HepG2 (cell line): Measurements from ENCODE around the gene PRPSAP1. TPM values are rescaled to one million over a fixed set of nuclear protein-coding genes. Genes with fewer than 3 reads are reported as not detected.

Source experiments
- ATF2 ChIP-seq: sonication (generic); formaldehyde crosslinking; IDR thresholded peaks from 2 replicates; pipeline ENCODE4 v1.4.0; 2020; ENCODE audit warnings: missing genetic modification reagents
- CAMTA2 ChIP-seq: sonication (generic); formaldehyde crosslinking; IDR thresholded peaks from 2 replicates; pipeline ENCODE4 v1.4.0; 2020; ENCODE audit warnings: mild to moderate bottlenecking, missing genetic modification reagents, borderline replicate concordance
- CHD4 ChIP-seq: fragments of 200-600 bp; sonication (generic); IDR thresholded peaks from 2 replicates; pipeline ENCODE4 v1.7.0; 2017; ENCODE audit warnings: mild to moderate bottlenecking, low read length, borderline replicate concordance
- FOXA3 ChIP-seq: IDR thresholded peaks from 2 replicates; pipeline ENCODE4 v1.6.1; 2016; ENCODE audit warnings: missing genetic modification reagents, missing compliant biosample characterization
- IKZF4 ChIP-seq: sonication (generic); formaldehyde crosslinking; IDR thresholded peaks from 2 replicates; pipeline ENCODE4 v1.5.1; 2020; ENCODE audit warnings: borderline replicate concordance, mild to moderate bottlenecking, low read depth, missing genetic modification reagents; ENCODE audit errors: not compliant biosample characterization
- RBAK ChIP-seq: sonication (generic); formaldehyde crosslinking; IDR thresholded peaks from 2 replicates; pipeline ENCODE4 v1.5.1; 2020; ENCODE audit warnings: mild to moderate bottlenecking, missing genetic modification reagents
- RXRB ChIP-seq: IDR thresholded peaks from 2 replicates; pipeline ENCODE4 v1.6.1; 2016; ENCODE audit warnings: borderline replicate concordance, missing genetic modification reagents, missing compliant biosample characterization
- ZBTB40 ChIP-seq, 2 experiments: fragments of 450-650 bp in 1 of 2; sonication (generic) in 1 of 2; formaldehyde crosslinking in 1 of 2; IDR thresholded peaks; 2 replicates each; pipeline versions ENCODE4 v1.6.1 to v1.8.0; 2016 to 2022; ENCODE audit warnings: antibody characterized with exemption in 1 of 2, mild to moderate bottlenecking in 1 of 2, missing genetic modification reagents in 1 of 2
- ZFP36 ChIP-seq: fragments of 150-350 bp; IDR thresholded peaks from 2 replicates; pipeline ENCODE4 v1.6.1; 2018; ENCODE audit warnings: borderline replicate concordance, low read length, low read depth; ENCODE audit not compliant: partially characterized antibody
- ZMAT3 ChIP-seq: sonication (generic); formaldehyde crosslinking; conservative IDR thresholded peaks from 2 replicates; pipeline ENCODE4 v1.7.0; 2021; ENCODE audit warnings: missing genetic modification reagents
- ZNF136 ChIP-seq: sonication (generic); formaldehyde crosslinking; IDR thresholded peaks from 2 replicates; pipeline ENCODE4 v1.8.1; 2022; ENCODE audit warnings: low read depth, mild to moderate bottlenecking, moderate library complexity, missing genetic modification reagents
- ZNF589 ChIP-seq: sonication (generic); formaldehyde crosslinking; conservative IDR thresholded peaks from 2 replicates; pipeline ENCODE4 v1.8.0; 2022; ENCODE audit warnings: mild to moderate bottlenecking, moderate library complexity, missing genetic modification reagents
- polyA plus RNA-seq, 8 experiments: library from polyadenylated mRNA; depleted of rRNA in 3 of 8; stranded (reverse) in 7 of 8; unstranded in 1 of 8; fragments of >200 nt; fragmentation: Illumina TruSeq in 4 of 8; extraction: Trizol in 4 of 8; gene quantifications; 2 replicates each; pipeline versions ENCODE4 v1.2.1 to v1.2.3, GENCODE V29; 2011 to 2016; ENCODE audit warnings: low read depth in 4 of 8, missing spikeins in 1 of 8, mixed read lengths in 1 of 8; ENCODE audit not compliant: insufficient read depth in 1 of 8
- total RNA-seq, 5 experiments: library from RNA; depleted of rRNA; stranded (reverse); fragments of >200 nt; fragmentation: Illumina TruSeq; extraction: Trizol; gene quantifications; 2 replicates each; pipeline ENCODE4 v1.2.3, GENCODE V29; 2016; ENCODE audit warnings: low read depth in 1 of 5
- TF ChIP-seq, protein P1 (sequence below): sonication (generic); formaldehyde crosslinking; IDR thresholded peaks from 2 replicates; pipeline ENCODE4 v1.5.0; 2020; ENCODE audit warnings: missing genetic modification reagents
- TF ChIP-seq, protein P2 (sequence below): sonication (generic); formaldehyde crosslinking; IDR thresholded peaks from 2 replicates; pipeline ENCODE4 v1.8.0; 2022; ENCODE audit warnings: mild to moderate bottlenecking, missing genetic modification reagents, borderline replicate concordance

Gene PRPSAP1
- total and polyA plus RNA-seq, 2 of the 13 experiments (the other 11 are each of a cell fraction or from before 2014, with no cell fraction given) = 91.1 to 314 TPM

DNA sequence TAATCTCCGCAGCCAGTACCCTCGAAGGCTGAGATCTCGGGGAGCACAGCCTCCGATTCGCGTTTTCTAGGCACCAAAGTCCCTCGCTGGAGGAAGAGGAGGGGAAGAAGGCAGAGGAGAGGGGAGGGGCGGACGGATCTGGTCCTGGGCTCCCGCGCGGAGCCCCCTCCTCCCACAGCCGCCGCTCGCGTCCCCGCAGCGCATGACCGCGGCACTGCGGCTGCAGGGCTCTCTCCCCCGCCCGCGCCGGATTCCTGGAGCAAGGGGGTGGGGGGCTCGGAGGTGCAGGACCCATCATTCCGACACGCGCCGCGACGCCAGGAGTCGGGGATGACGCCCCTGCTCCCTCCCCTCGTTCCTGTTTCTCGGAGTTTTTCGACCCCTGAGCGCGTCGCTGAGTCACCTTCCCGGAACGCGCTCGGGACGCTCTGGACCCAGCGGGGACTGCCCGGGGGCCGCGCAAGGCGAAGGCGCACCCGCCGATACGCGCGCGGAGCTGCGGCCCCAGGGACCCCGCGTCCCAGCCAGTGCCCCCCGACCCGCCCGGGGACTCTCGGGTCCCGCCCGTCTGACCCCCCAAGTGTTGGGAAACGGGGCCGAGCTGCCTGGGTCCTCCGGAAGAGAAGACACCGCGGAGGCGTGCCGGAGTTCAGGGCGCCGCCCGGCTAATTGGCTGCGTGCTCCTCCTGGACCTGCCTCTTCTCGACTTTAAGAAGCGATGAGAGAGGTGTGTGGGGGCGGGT lies 29.3 kb upstream of the PRPSAP1 start (continued):
- TF ChIP-seq, protein P1, sequence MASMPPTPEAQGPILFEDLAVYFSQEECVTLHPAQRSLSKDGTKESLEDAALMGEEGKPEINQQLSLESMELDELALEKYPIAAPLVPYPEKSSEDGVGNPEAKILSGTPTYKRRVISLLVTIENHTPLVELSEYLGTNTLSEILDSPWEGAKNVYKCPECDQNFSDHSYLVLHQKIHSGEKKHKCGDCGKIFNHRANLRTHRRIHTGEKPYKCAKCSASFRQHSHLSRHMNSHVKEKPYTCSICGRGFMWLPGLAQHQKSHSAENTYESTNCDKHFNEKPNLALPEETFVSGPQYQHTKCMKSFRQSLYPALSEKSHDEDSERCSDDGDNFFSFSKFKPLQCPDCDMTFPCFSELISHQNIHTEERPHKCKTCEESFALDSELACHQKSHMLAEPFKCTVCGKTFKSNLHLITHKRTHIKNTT (CRISPR knock-in tag) = no peak
- TF ChIP-seq IKZF4 (CRISPR knock-in tag) (no peak), FOXA3 (CRISPR knock-in tag) (peak; percentile 68), ZFP36 (no peak), ZMAT3 (CRISPR knock-in tag) (peak; percentile 95), CHD4 (no peak), CAMTA2 (CRISPR knock-in tag) (no peak; the same call in 1 of the 2 replicates), RBAK (CRISPR knock-in tag) (no peak), RXRB (CRISPR knock-in tag) (no peak; the same call in 1 of the 2 replicates), ZBTB40 (IDR thresholded peaks at IDR 0.05) (no peak), ZBTB40 (CRISPR knock-in tag; IDR thresholded peaks at IDR 0.05) (no peak), ATF2 (CRISPR knock-in tag) (0 out of 2 replicates have a peak, but pooled peaks have one; percentile 19), ZNF136 (CRISPR knock-in tag) (peak; percentile 33; the same call in 1 of the 2 replicates), ZNF589 (peak; percentile 68; the same call in 1 of the 2 replicates)
- TF ChIP-seq, protein P2, sequence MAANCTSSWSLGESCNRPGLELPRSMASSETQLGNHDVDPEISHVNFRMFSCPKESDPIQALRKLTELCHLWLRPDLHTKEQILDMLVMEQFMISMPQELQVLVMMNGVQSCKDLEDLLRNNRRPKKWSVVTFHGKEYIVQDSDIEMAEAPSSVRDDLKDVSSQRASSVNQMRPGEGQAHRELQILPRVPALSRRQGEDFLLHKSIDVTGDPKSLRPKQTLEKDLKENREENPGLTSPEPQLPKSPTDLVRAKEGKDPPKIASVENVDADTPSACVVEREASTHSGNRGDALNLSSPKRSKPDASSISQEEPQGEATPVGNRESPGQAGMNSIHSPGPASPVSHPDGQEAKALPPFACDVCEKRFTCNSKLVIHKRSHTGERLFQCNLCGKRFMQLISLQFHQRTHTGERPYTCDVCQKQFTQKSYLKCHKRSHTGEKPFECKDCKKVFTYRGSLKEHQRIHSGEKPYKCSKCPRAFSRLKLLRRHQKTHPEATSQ (CRISPR knock-in tag) = no peak; the same call in none of the 2 replicates
